OCI-LY1 (cell line): ENCODE measurements around the gene RBMS1.

Experiments
- CTCF ChIP-seq: fragments of 200-600 bp; sonication (generic), shearing (Covaris generic); IDR thresholded peaks from 2 replicates; pipeline ENCODE4 v1.5.1; 2017; ENCODE audit warnings: mild to moderate bottlenecking, antibody characterized with exemption, low read length, moderate library complexity, mixed read lengths
- EZH2 ChIP-seq: fragments of 200-600 bp; sonication (generic), shearing (Covaris generic); IDR thresholded peaks from 2 replicates; pipeline ENCODE4 v1.8.0; 2017; ENCODE audit warnings: borderline replicate concordance, mixed run types, mild to moderate bottlenecking, antibody characterized with exemption, low read length, moderate library complexity, mixed read lengths

GRCh38 chr2:160472839-160473251 lies 20.8 kb downstream of the RBMS1 start:
- TF ChIP-seq CTCF (no peak), EZH2 (no peak)
